Measurements from ENCODE around the gene RPS6KA3. TPM values are rescaled to one million over a fixed set of nuclear protein-coding genes. Genes with fewer than 3 reads are reported as not detected.
"Not testable (repeated sequence)": the region's sequence is repeated elsewhere in the genome, so short reads cannot be mapped to it uniquely, and the experiment has no call there.

The RPS6KA3 gene
- total RNA-seq, 1 donor from 2014 or later: 34.8 TPM

DNA sequence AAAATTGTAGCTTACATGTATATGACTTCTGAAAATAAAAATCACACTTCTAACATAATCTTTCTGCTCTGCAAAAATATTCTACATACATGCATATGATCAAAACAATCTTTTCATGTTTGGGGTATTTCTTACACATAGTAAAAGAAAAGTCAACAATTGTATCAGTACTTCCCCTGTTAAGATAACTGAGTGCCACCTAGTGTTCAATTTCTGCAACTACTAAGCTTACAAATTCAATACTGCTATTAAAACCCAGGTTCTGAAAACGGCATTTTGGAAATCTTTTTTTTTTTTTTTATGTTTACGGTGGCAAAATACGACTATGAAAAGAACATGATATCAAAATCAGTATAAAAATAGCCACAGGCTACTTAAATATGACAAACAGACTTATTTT, 139.3 kb downstream of the RPS6KA3 start:
- intact Hi-C loops (cut with DNase I); DNase-seq (ENCODE audit: missing footprints); ATAC-seq: not testable (repeated sequence)

DNA sequence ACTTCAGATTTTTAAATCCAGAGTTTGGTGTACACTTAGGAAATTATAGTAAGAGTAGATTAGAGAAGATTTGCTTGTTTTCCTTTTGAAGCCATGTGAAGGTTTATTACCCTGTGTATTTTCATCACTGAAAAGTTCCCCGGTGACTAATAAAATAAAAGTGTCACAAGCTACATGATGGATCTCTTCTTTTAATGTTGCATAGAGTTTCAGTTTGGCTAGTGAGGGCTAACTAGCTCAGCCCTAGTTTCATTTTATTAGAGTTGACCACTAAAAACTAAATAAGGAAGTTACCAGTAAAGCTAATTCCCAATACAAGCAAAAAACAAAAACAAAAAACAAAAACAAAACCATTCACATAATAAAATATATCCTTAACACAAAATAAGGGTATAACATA, 139.9 kb downstream of the RPS6KA3 start:
- intact Hi-C loops (cut with DNase I); ATAC-seq; DNase-seq (ENCODE audit: missing footprints): not testable (repeated sequence)

DNA sequence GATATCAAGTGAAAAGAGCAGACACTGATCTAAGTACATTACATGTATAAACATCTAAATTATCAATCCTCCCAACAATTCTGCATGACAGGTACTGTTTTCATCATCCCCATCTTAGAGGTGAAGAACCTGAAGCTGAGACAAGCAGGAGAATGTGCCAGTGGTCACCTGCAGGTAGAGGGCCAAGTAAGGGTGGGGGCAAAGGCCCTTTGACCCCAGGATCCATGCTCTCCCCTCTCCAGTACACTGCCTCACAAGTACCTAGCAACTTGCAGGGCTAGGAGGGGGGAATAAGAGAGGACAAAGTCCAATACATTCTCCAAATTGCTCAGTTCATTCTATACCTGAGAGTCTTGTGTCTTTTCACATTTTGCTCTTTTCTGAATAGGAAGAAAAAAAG, 141.7 kb downstream of the RPS6KA3 start:
- intact Hi-C loops (cut with DNase I): no loop called here
- no peak for ATAC-seq
- DNase-seq (ENCODE audit: missing footprints): no peak

DNA sequence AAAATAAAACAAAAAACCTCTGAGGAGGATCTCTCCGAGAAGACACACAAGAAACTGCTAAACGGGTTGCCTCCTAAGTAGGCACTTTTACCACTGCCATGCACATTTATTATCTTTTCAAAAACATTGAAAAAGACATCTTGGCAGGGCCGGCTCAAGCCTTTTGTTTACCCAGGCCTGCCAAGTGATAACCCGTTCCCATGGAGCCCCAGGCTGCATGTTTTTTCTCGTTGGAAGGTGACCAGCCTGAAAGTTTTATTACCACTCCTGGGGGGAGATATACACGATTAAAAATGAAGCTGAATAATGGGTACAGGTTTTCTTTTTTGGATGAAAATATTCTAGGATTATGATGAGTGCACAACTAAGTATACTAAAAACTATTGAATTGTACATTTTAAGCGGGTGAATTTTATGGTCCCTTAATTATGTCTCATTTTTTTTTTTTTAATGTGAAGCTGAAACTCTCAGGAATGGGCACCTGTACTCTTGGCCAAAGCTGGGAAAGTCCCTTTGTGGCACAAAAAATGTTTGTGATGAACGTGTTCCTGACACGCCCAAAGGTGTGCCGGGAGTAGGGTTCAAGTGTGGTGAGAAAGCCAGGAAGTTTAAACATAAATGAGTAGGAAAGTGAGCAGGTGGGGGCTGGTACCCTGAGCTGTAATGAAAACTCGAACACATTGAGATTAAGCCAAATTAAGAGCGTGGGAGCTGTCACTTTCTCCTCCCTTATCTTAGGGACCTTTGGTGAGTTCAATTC, 148.5 kb downstream of the RPS6KA3 start:
- intact Hi-C loops (cut with DNase I): no loop called here
- DNase-seq (ENCODE audit: missing footprints) (no peak), ATAC-seq (no peak)

DNA sequence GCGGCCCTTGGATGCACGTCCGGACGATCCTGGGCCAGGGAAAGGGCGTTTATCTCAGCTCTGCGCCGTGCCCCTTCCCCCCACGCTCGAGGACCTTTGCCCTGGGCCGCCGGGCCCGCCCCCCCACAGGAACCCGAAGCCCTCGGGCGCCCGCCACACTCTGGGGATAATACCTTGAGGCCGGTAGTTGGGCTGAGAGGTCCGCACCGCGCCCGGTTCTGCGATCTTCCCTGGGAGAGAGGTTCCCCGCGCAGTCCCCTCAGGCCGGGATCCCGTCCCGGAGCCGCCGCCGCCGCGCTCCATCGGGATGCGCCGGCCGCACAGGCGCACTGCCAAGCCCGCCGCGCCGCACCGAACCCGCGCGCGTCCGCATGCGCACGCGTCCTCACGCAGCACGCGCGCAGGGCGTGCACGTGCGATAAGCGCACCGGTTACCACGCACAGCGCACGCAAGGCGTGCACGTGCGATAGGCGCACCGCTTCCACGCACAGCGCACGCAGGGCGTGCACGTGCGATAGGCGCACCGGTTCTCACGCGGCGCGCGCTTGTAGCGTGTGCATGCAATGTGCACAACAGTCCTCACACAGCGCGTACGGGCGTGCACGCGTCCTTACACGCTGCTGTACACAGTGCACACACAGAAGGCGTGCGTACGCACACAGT, 150.0 kb downstream of the RPS6KA3 start, which contains the start of gene MAP7D2:
Gene MAP7D2 (minus strand): TSS at position 331 of the 664 bp plus-strand sequence. CDS start 28 bp downstream, at position 303.
- no peak for DNase-seq (ENCODE audit: missing footprints)
- intact Hi-C loops (cut with DNase I): no loop called here
- ATAC-seq: peak; percentile 23

DNA sequence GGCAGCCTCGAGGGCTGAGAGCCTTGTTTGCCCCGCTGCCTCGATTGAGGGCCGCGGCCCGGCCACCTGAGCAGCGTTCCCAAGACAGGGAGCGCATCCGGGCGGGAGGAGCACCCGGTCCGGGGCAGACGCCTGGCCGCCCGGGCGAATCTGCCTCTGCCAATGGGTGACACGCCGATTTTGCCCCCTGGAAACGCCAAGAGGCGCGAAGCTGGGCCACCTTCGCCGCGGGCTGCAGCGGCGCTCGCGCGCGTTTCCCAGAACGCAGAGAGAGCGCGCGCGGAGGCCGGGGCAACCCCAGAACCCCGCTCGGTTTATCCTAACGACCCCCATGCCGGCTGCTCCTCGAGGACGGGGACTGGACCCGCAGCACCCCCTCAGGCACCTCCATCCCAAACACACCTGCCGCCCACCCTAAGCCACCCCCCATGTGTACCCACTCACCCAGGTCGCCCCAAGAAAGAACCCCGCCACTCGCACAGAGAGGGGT, 150.6 kb downstream of the RPS6KA3 start:
- DNase-seq (ENCODE audit: missing footprints): no peak
- intact Hi-C loops (cut with DNase I): no loop called here
- ATAC-seq: no peak

DNA sequence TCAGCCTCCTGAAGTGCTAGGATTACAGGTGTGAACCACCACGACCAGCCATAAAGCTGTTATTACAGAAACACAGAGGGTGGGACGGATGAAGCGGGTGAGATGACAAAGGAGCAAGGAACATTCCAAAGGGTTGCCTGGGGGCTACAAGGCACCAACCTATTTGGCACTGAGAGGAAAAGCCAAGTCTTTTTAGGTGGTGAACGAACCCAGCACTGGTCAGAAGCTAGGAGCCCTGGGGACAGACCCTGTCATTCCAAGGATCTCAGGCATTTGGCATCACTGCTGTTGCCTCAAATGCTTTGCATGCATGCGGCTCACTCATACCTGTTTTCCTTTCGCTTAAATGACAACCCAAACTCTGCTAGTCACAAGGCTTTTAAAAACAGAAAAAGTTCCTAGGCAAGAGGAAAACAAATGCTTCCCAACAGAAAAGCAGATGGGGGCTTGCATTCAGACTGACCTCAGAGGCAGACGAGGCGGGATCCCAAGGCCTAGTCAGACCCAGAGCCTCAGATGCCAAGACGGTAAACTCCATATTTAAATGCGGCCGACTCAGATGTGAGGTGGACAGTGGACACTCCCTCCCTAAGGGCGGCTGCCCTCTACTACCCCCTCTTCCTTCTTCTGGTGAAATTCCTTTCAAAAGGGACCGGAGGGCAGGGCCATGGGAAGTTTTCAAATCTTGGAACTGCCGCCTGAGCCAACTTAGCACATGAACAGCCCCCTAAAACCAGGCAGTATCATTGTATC, 154.5 kb downstream of the RPS6KA3 start:
- ATAC-seq: no peak
- DNase-seq (ENCODE audit: missing footprints): no peak
- intact Hi-C loops (cut with DNase I): no loop called here

DNA sequence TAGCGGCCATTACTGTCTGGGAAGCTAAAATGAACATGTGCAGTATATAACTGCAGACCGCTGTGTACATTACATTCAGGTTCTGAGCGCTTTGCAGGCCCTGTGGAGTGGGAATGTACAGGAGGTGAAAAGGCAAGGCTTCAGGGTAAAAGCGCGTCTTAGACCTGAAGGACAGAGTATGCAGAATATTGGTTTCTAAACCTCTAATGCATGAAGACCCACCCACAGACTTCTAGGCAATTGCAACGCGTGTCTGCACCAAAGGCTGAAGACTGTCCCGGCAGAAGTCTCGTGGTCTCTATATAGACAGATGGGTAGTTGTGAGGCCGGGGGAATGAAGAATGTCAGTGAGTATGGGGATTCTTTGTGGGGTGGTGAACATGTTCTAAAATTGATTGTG, 155.4 kb downstream of the RPS6KA3 start:
- intact Hi-C loops (cut with DNase I): no loop called here
- DNase-seq (ENCODE audit: missing footprints) (no peak), ATAC-seq (no peak)

- DNase-seq (ENCODE audit: missing footprints) (no peak), ATAC-seq (no peak)
- intact Hi-C loops (cut with DNase I): no loop called here
Measured at GRCh38 chrX:20101934-20102581, 164.7 kb downstream of the RPS6KA3 start.

Other genes starting within 250 kb of the RPS6KA3 start
- 0.78 TPM for gene MAP7D2, start 150.0 kb downstream of the RPS6KA3 start, total RNA-seq
- gene EIF1AX, start 125.1 kb downstream of the RPS6KA3 start, total RNA-seq: 60.2 TPM